ENCODE measurements around the gene HTATIP2.

The HTATIP2 gene

GRCh38 chr11:20403059-20403458, 39.5 kb downstream of the HTATIP2 start:
- POLR2A ChIA-PET: no interaction called here
- TF ChIP-seq CTCF (IDR thresholded peaks at IDR 0.05; ENCODE audit: control extremely low read depth, extremely low read depth, low read depth, missing control alignments): no peak
- DNase-seq (ENCODE audit: extremely low spot score): no peak
- CTCF ChIA-PET: interaction anchor here (1.3 to 2.0 kb wide), 3 partner anchors 8 to 206 kb away, joined by 3 to 10 read pairs (median 4); no protein-coding TSS in a partner anchor

- ChIA-PET CTCF (interaction anchor here (0.8 kb wide), 1 partner anchor 9 kb away, joined by 3 read pairs; no protein-coding TSS in a partner anchor), POLR2A (no interaction called here)
- no peak for TF ChIP-seq CTCF (IDR thresholded peaks at IDR 0.05; ENCODE audit: control extremely low read depth, extremely low read depth, low read depth, missing control alignments)
- DNase-seq (ENCODE audit: extremely low spot score): no peak
These were observed 43.0 kb downstream of the HTATIP2 start for GRCh38 chr11:20406484-20406883.

GRCh38 chr11:20407344-20407743, 43.8 kb downstream of the HTATIP2 start:
- TF ChIP-seq CTCF (IDR thresholded peaks at IDR 0.05; ENCODE audit: control extremely low read depth, extremely low read depth, low read depth, missing control alignments): no peak
- no peak for DNase-seq (ENCODE audit: extremely low spot score)
- CTCF ChIA-PET: interaction anchor here (1.3 kb wide), 1 partner anchor 10 kb away, joined by 4 read pairs; no protein-coding TSS in a partner anchor
- POLR2A ChIA-PET: no interaction called here

- POLR2A ChIA-PET: no interaction called here
- TF ChIP-seq CTCF (IDR thresholded peaks at IDR 0.05; ENCODE audit: control extremely low read depth, extremely low read depth, low read depth, missing control alignments): no peak
- DNase-seq (ENCODE audit: extremely low spot score): no peak
- CTCF ChIA-PET: interaction anchor here (1.1 to 1.2 kb wide), 2 partner anchors 13 to 18 kb away, joined by 3 to 4 read pairs; no protein-coding TSS in a partner anchor
These were observed 51.9 kb downstream of the HTATIP2 start for GRCh38 chr11:20415432-20415831.

- TF ChIP-seq CTCF (IDR thresholded peaks at IDR 0.05; ENCODE audit: control extremely low read depth, extremely low read depth, low read depth, missing control alignments): no peak
- DNase-seq (ENCODE audit: extremely low spot score): no peak
- ChIA-PET CTCF (no interaction called here), POLR2A (no interaction called here)
These were observed 54.3 kb downstream of the HTATIP2 start for GRCh38 chr11:20417771-20418170.

- ChIA-PET POLR2A (no interaction called here), CTCF (no interaction called here)
- no peak for TF ChIP-seq CTCF (IDR thresholded peaks at IDR 0.05; ENCODE audit: control extremely low read depth, extremely low read depth, low read depth, missing control alignments)
- DNase-seq (ENCODE audit: extremely low spot score): no peak
These were observed 58.4 kb downstream of the HTATIP2 start for GRCh38 chr11:20421946-20422345.

All from GM10248 (cell line).